ENCODE data around the gene MAST2.

DNA sequence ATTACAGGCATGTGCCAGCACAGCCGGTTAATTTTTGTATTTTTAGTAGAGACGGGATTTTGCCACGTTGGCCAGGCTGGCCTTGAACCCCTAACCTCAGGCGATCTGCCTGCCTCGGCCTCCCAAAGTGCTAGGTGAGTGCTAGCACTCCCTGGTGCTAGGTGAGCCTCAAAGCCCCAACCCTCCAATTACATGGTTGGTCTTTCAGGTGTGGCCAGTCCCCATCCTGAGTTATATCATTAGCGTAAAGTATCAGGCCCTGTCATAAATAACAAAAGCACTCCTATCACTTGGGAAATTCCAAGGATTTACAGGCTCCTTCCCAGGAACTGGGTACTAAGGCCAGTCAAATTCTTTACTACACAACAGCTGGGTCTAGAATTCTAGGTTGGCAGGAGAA is 191.0 kb downstream of the MAST2 start:
- TF ChIP-seq, protein P1, sequence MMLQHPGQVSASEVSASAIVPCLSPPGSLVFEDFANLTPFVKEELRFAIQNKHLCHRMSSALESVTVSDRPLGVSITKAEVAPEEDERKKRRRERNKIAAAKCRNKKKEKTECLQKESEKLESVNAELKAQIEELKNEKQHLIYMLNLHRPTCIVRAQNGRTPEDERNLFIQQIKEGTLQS (IDR thresholded peaks at IDR 0.05): no peak
- TF ChIP-seq, protein P2, sequence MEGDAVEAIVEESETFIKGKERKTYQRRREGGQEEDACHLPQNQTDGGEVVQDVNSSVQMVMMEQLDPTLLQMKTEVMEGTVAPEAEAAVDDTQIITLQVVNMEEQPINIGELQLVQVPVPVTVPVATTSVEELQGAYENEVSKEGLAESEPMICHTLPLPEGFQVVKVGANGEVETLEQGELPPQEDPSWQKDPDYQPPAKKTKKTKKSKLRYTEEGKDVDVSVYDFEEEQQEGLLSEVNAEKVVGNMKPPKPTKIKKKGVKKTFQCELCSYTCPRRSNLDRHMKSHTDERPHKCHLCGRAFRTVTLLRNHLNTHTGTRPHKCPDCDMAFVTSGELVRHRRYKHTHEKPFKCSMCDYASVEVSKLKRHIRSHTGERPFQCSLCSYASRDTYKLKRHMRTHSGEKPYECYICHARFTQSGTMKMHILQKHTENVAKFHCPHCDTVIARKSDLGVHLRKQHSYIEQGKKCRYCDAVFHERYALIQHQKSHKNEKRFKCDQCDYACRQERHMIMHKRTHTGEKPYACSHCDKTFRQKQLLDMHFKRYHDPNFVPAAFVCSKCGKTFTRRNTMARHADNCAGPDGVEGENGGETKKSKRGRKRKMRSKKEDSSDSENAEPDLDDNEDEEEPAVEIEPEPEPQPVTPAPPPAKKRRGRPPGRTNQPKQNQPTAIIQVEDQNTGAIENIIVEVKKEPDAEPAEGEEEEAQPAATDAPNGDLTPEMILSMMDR (IDR thresholded peaks at IDR 0.05 in 2 of 3, conservative IDR thresholded peaks at IDR 0.05 in 1 of 3; ENCODE audit: borderline replicate concordance in 1 of 3, insufficient read depth in 1 of 3, low read depth in 2 of 3, low read length in 2 of 3): no peak
- TF ChIP-seq, protein P3, sequence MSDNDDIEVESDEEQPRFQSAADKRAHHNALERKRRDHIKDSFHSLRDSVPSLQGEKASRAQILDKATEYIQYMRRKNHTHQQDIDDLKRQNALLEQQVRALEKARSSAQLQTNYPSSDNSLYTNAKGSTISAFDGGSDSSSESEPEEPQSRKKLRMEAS (IDR thresholded peaks at IDR 0.05): no peak
- TF ChIP-seq, protein P4, sequence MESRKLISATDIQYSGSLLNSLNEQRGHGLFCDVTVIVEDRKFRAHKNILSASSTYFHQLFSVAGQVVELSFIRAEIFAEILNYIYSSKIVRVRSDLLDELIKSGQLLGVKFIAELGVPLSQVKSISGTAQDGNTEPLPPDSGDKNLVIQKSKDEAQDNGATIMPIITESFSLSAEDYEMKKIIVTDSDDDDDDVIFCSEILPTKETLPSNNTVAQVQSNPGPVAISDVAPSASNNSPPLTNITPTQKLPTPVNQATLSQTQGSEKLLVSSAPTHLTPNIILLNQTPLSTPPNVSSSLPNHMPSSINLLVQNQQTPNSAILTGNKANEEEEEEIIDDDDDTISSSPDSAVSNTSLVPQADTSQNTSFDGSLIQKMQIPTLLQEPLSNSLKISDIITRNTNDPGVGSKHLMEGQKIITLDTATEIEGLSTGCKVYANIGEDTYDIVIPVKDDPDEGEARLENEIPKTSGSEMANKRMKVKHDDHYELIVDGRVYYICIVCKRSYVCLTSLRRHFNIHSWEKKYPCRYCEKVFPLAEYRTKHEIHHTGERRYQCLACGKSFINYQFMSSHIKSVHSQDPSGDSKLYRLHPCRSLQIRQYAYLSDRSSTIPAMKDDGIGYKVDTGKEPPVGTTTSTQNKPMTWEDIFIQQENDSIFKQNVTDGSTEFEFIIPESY (IDR thresholded peaks at IDR 0.05; ENCODE audit: extremely low read depth, insufficient replicate concordance, low read length): no peak
- no peak for TF ChIP-seq POLR2A (IDR thresholded peaks at IDR 0.05; ENCODE audit: borderline replicate concordance, extremely low read depth, insufficient read depth, insufficient read length)
- TF ChIP-seq, protein P5, sequence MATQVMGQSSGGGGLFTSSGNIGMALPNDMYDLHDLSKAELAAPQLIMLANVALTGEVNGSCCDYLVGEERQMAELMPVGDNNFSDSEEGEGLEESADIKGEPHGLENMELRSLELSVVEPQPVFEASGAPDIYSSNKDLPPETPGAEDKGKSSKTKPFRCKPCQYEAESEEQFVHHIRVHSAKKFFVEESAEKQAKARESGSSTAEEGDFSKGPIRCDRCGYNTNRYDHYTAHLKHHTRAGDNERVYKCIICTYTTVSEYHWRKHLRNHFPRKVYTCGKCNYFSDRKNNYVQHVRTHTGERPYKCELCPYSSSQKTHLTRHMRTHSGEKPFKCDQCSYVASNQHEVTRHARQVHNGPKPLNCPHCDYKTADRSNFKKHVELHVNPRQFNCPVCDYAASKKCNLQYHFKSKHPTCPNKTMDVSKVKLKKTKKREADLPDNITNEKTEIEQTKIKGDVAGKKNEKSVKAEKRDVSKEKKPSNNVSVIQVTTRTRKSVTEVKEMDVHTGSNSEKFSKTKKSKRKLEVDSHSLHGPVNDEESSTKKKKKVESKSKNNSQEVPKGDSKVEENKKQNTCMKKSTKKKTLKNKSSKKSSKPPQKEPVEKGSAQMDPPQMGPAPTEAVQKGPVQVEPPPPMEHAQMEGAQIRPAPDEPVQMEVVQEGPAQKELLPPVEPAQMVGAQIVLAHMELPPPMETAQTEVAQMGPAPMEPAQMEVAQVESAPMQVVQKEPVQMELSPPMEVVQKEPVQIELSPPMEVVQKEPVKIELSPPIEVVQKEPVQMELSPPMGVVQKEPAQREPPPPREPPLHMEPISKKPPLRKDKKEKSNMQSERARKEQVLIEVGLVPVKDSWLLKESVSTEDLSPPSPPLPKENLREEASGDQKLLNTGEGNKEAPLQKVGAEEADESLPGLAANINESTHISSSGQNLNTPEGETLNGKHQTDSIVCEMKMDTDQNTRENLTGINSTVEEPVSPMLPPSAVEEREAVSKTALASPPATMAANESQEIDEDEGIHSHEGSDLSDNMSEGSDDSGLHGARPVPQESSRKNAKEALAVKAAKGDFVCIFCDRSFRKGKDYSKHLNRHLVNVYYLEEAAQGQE (IDR thresholded peaks at IDR 0.05; ENCODE audit: low read depth): no peak
- TF ChIP-seq ZNF274 (IDR thresholded peaks at IDR 0.05; ENCODE audit: low read depth, low read length): no peak
- TF ChIP-seq POLR2AphosphoS5 (IDR thresholded peaks at IDR 0.05; ENCODE audit: low read depth, low read length): no peak
- TF ChIP-seq ZFX (IDR thresholded peaks at IDR 0.05): no peak
- no peak for TF ChIP-seq SRF (IDR thresholded peaks at IDR 0.05; ENCODE audit: low read depth)
- TF ChIP-seq EGR1 (IDR thresholded peaks at IDR 0.05; ENCODE audit: low read depth): no peak
